Camera-type eye (tissue), 1 donor: ENCODE measurements around the gene CCDC24. TPM values are rescaled to one million over a fixed set of nuclear protein-coding genes. Genes with fewer than 3 reads are reported as not detected.

Experiments used
- total RNA-seq: library from RNA; depleted of rRNA; stranded (reverse); fragments of >200 nt; gene quantifications from one replicate; pipeline ENCODE4 v1.2.3, GENCODE V29; 2014

The CCDC24 gene
- 4.3 TPM for total RNA-seq

GRCh38 chr1:43991476-43992231 is at the start of gene CCDC24:
TSS of gene CCDC24 (plus strand) at chr1:43991599. CDS start at chr1:43991879, 280 bp downstream.

GRCh38 chr1:43946236-43947060 is 45.0 kb upstream of the CCDC24 start, which contains the start of gene IPO13:
TSS of gene IPO13 (plus strand) at chr1:43946950. CDS start at chr1:43947601, 651 bp downstream.

GRCh38 chr1:43969746-43970466 is 21.5 kb upstream of the CCDC24 start, which contains the start of gene DPH2:
TSS of gene DPH2 (plus strand) at chr1:43970010. CDS start at chr1:43970176, 166 bp downstream.

GRCh38 chr1:43974443-43975248 is 16.8 kb upstream of the CCDC24 start, which contains the start of gene ATP6V0B:
TSS of gene ATP6V0B (plus strand) at chr1:43974960. CDS start at chr1:43975041, 81 bp downstream.

GRCh38 chr1:43978551-43979260 is 12.7 kb upstream of the CCDC24 start, which contains the start of gene B4GALT2:
TSS of gene B4GALT2 (plus strand) at chr1:43979210. CDS start at chr1:43981161, 1,951 bp downstream.

GRCh38 chr1:44031252-44032169 is 40.1 kb downstream of the CCDC24 start, which contains the start of gene SLC6A9:
TSS of gene SLC6A9 (minus strand) at chr1:44031462. CDS start at chr1:44024277, 7,185 bp downstream.

Other genes with a start within 250 kb of the CCDC24 start
- gene ARTN, start 57.8 kb upstream of the CCDC24 start, total RNA-seq = 2.4 TPM
- 29.4 TPM for gene IPO13, start 44.6 kb upstream of the CCDC24 start, total RNA-seq
- gene DPH2, start 21.6 kb upstream of the CCDC24 start, total RNA-seq = 12.8 TPM
- gene ATP6V0B, start 16.6 kb upstream of the CCDC24 start, total RNA-seq = 76.0 TPM
- gene B4GALT2, start 12.4 kb upstream of the CCDC24 start, total RNA-seq = 33.9 TPM
- gene SLC6A9, start 39.9 kb downstream of the CCDC24 start, total RNA-seq = 35.0 TPM
- not detected for gene KLF17, start 127.2 kb downstream of the CCDC24 start, total RNA-seq
- gene KLF18, start 150.0 kb downstream of the CCDC24 start, total RNA-seq = not detected
- 52.7 TPM for gene DMAP1, start 221.9 kb downstream of the CCDC24 start, total RNA-seq